ENCODE data around the gene PLVAP.

DNA sequence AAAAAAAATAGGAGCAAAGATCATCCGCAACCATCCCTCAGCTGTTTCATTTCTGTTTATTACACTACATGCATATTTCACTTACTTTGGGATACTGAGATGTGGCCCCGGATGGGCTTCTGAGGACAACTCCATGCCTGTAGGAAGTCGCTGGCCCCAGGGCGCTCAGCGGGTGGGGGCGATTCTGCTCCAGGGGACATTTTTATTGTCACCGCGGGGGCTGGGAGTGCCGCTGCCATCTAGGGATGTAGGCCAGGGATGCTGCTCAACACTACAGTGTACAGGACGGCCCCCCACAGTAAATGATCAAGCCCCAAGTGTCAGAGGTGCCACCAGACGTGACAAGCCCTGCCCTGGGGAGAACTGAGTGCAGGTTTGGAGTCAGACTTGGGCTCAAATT, 34.7 kb upstream of the PLVAP start:
- TF ChIP-seq POLR2A (IDR thresholded peaks at IDR 0.05), result no peak
- TF ChIP-seq, protein P1, sequence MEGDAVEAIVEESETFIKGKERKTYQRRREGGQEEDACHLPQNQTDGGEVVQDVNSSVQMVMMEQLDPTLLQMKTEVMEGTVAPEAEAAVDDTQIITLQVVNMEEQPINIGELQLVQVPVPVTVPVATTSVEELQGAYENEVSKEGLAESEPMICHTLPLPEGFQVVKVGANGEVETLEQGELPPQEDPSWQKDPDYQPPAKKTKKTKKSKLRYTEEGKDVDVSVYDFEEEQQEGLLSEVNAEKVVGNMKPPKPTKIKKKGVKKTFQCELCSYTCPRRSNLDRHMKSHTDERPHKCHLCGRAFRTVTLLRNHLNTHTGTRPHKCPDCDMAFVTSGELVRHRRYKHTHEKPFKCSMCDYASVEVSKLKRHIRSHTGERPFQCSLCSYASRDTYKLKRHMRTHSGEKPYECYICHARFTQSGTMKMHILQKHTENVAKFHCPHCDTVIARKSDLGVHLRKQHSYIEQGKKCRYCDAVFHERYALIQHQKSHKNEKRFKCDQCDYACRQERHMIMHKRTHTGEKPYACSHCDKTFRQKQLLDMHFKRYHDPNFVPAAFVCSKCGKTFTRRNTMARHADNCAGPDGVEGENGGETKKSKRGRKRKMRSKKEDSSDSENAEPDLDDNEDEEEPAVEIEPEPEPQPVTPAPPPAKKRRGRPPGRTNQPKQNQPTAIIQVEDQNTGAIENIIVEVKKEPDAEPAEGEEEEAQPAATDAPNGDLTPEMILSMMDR (IDR thresholded peaks at IDR 0.05), result no peak

Data from adrenal gland (tissue), 5 donors.